ENCODE measurements around the gene ABHD11. TPM values are rescaled to one million over a fixed set of nuclear protein-coding genes. Genes with fewer than 3 reads are reported as not detected.

Gene ABHD11
- total and polyA plus RNA-seq, 9 of the 15 experiments (the other 6 are each of a cell fraction or from before 2014, with no cell fraction given): 7.7 to 44.2 (median 18.9) TPM

- H3K9me1 ChIP-seq (ENCODE audit: control insufficient read depth, insufficient read depth, low read length): peaks cover 4% of the 10 kb centered on the region
- no peak overlapping the region for H3K27ac ChIP-seq (ENCODE audit: extremely low read depth, low read depth, low read length)
- ChIA-PET POLR2A (no interaction called here), CTCF (ENCODE audit: low intra/inter-chr PET ratio) (no interaction called here)
- no peak overlapping the region for H3K4me3 ChIP-seq
- H3K4me2 ChIP-seq (ENCODE audit: insufficient read depth, low read length): no peak overlapping the region
- intact Hi-C loops (cut with micrococcal nuclease): no loop called here
- H3K9ac ChIP-seq (ENCODE audit: insufficient read depth in 1 of 2, low read depth in 2 of 2, low read length in 2 of 2): peak overlapping the region in 1 of 2 experiments; percentile 80; a peak in 1 of 4 replicates
- in situ Hi-C loops (cut with MboI): loop anchor here (5.0 kb wide), 1 partner anchor 117 kb away; no protein-coding TSS in a partner anchor
- H3K36me3 ChIP-seq (ENCODE audit: control insufficient read depth, insufficient read depth, low read length): peaks cover 20% of the 10 kb centered on the region
- no peaks in the 10 kb centered on the region for H3K27me3 ChIP-seq (ENCODE audit: control insufficient read depth in 2 of 2, insufficient read depth in 2 of 2, low read length in 2 of 2)
- ATAC-seq: no peak
- peaks cover 16% of the 10 kb centered on the region; the same call in 1 of the 2 replicates for H4K20me1 ChIP-seq (replicated peaks; ENCODE audit: control insufficient read depth, insufficient read depth, low read length)
- FAIRE-seq: no peak
- no peak overlapping the region for H2AFZ ChIP-seq (ENCODE audit: low read depth, low read length)
- DNase-seq (ENCODE audit: extremely low read depth in 1 of 4, low spot score in 3 of 4): peak in 1 of 4 experiments; percentile 25
- H3K9me3 ChIP-seq (replicated peaks; ENCODE audit: control insufficient read depth, insufficient read depth, low read depth, low read length): no peaks in the 10 kb centered on the region
- 82% methylated on average over 5 of the region's 5 CpGs for WGBS (ENCODE audit: insufficient coverage, low coverage, missing lambda C conversion rate)
- H3K4me1 ChIP-seq (replicated peaks in 1 of 2; ENCODE audit: control insufficient read depth in 2 of 2, insufficient read depth in 2 of 2, low read length in 2 of 2): peaks cover 2 to 46% of the 10 kb centered on the region in 2 experiments; a peak in 4 of 5 replicates
- peaks cover 19% of the 10 kb centered on the region for H3K79me2 ChIP-seq (ENCODE audit: control insufficient read depth, insufficient read depth, low read length)
- BruUV-seq (replicated peaks): no TSS peak
- TF ChIP-seq THRB (CRISPR knock-in tag; conservative IDR thresholded peaks at IDR 0.05): no peak
- TF ChIP-seq E4F1 (CRISPR knock-in tag; IDR thresholded peaks at IDR 0.05; ENCODE audit: borderline replicate concordance): no peak
- no peak for TF ChIP-seq MCM7 (IDR thresholded peaks at IDR 0.05)
- TF ChIP-seq FOXA3 (CRISPR knock-in tag; conservative IDR thresholded peaks at IDR 0.05 in 1 of 2, IDR thresholded peaks at IDR 0.05 in 1 of 2): no peak
- TF ChIP-seq STAT5A (IDR thresholded peaks at IDR 0.05; ENCODE audit: borderline replicate concordance, low read length): no peak
- TF ChIP-seq ZNF398 (CRISPR knock-in tag; IDR thresholded peaks at IDR 0.05): no peak
- no peak for TF ChIP-seq NR2C2 (CRISPR knock-in tag; IDR thresholded peaks at IDR 0.05)
- no peak for TF ChIP-seq NR2C2 (tag; IDR thresholded peaks at IDR 0.05)
- no peak for TF ChIP-seq NCOA6 (IDR thresholded peaks at IDR 0.05)
- no peak for TF ChIP-seq SMAD2 (IDR thresholded peaks at IDR 0.05; ENCODE audit: low read depth, low read length)
- TF ChIP-seq SFPQ (IDR thresholded peaks at IDR 0.05; ENCODE audit: low read depth, low read length): no peak
- TF ChIP-seq EP300 (IDR thresholded peaks at IDR 0.05; ENCODE audit: low read length): no peak
- TF ChIP-seq SNAPC5 (CRISPR knock-in tag; IDR thresholded peaks at IDR 0.05): no peak
- TF ChIP-seq CBFA2T2 (conservative IDR thresholded peaks at IDR 0.05): no peak
- TF ChIP-seq CREBBP (IDR thresholded peaks at IDR 0.05; ENCODE audit: low read depth, low read length): no peak
Measured at GRCh38 chr7:73740771-73741170, 2.2 kb upstream of the ABHD11 start.

Data from K562 (cell line).